ENCODE results near the gene GMDS.
A peak's percentile ranks its signal among the peaks of the same experiment; 100 is the strongest.

GMDS gene

DNA sequence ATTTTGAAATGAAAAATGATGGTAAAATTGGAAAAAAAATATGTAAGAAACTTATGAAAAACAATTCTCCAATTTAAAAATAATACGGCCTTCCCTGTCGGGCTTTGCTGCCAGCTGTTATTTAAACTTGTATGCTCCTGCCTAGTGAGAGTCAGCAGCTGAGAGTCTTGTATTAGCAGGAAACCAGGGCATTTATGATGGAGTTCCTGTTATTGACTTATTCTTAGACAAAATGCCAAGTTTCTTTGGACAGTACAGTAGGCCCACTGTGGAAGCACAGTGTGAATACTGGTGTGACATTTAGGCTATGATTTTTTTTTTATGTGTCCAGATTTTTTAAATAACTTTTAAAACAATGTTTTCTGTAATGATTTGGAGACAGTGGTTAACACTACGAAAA lies 42.1 kb downstream of the GMDS start:
- TF ChIP-seq, protein P1, sequence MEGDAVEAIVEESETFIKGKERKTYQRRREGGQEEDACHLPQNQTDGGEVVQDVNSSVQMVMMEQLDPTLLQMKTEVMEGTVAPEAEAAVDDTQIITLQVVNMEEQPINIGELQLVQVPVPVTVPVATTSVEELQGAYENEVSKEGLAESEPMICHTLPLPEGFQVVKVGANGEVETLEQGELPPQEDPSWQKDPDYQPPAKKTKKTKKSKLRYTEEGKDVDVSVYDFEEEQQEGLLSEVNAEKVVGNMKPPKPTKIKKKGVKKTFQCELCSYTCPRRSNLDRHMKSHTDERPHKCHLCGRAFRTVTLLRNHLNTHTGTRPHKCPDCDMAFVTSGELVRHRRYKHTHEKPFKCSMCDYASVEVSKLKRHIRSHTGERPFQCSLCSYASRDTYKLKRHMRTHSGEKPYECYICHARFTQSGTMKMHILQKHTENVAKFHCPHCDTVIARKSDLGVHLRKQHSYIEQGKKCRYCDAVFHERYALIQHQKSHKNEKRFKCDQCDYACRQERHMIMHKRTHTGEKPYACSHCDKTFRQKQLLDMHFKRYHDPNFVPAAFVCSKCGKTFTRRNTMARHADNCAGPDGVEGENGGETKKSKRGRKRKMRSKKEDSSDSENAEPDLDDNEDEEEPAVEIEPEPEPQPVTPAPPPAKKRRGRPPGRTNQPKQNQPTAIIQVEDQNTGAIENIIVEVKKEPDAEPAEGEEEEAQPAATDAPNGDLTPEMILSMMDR (IDR thresholded peaks at IDR 0.05; ENCODE audit: low read depth, low read length): no peak
- peak in 1 of 2 donors; percentile 36 for DNase-seq (ENCODE audit: low read depth in 2 of 2)
- no peak overlapping the region for H3K4me3 ChIP-seq (replicated peaks in 1 of 2; ENCODE audit: low read depth in 2 of 2, low read length in 2 of 2)

DNA sequence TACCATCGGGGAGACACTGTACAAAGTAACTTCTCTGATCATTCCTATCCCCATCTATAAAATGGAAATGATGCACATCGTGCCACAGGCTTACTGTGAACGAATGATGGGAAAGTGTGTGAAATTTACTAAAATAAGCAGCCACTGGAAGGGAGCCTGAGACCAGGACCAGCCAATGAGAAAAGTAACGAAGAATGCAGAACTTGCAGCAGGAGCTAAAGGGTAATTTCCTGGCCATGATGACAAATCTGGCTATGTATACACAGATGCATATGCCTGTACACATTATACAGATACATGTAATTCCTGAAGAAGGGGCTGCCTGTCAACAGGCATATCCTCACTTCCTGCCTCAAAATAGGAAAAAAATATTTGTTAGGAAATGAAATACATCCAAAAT lies 47.4 kb downstream of the GMDS start:
- TF ChIP-seq, protein P1 (IDR thresholded peaks at IDR 0.05; ENCODE audit: low read depth, low read length): no peak
- no peak for DNase-seq (ENCODE audit: low read depth in 2 of 2)
- no peak overlapping the region for H3K4me3 ChIP-seq (replicated peaks in 1 of 2; ENCODE audit: low read depth in 2 of 2, low read length in 2 of 2)

DNA sequence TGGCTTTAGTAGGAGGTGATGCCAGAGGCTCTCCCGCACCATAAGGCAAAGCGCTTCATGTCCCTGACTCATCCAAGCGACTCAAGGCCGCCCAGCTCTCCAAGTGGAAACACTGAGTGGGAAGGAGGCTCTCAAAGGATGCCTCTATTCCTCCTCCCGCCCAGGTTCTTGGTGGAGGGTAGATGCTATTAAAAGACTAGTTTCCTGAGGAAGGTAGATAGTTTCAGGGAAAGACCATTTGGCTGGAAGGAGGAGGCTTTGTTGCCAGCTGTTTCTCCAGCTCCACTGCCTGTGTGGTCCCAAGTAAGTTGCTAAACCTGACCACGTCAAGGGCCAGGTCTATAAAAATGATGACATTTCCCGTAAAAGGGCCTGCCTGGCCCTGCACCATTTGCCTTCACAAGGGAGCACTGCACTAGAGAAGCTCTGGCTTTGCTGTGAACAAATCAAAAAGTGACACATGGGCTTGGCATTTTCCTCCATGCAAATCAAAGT lies 48.2 kb downstream of the GMDS start:
- TF ChIP-seq, protein P1 (IDR thresholded peaks at IDR 0.05; ENCODE audit: low read depth, low read length): no peak
- H3K4me3 ChIP-seq (replicated peaks in 1 of 2; ENCODE audit: low read depth in 2 of 2, low read length in 2 of 2): no peak overlapping the region
- DNase-seq (ENCODE audit: low read depth in 2 of 2): peak; percentile 57 to 58

DNA sequence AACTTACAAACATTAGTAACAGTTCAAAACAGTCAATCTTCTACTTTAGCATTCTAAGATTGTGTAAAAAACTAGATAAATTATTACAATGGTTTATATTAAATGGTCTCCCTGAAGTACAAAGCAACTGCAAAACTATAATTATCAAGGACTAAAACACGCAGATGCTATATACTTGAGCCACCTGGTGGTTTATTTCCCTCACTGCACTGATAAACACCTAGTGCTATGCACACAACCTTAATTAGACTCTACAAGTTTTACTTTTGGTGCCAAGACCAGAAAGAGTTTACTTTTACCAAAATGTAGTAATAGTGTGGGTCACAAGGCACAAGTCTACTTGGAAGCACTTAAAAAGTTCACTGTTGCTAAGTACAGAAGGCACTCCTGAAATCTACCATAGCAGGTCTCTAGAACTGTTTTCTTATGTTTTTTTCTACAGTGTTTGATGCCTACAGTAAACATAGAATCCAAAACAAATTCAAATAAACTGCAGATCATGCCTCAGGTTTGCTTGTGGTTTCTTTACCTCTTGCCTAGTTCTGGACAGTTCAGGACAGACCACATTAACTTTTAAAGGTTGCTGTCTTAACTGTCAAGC lies 49.2 kb downstream of the GMDS start:
- peak; percentile 74 to 78 for DNase-seq (ENCODE audit: low read depth in 2 of 2)
- TF ChIP-seq, protein P1 (IDR thresholded peaks at IDR 0.05; ENCODE audit: low read depth, low read length): peak; percentile 69
- no peak overlapping the region for H3K4me3 ChIP-seq (replicated peaks in 1 of 2; ENCODE audit: low read depth in 2 of 2, low read length in 2 of 2)

DNA sequence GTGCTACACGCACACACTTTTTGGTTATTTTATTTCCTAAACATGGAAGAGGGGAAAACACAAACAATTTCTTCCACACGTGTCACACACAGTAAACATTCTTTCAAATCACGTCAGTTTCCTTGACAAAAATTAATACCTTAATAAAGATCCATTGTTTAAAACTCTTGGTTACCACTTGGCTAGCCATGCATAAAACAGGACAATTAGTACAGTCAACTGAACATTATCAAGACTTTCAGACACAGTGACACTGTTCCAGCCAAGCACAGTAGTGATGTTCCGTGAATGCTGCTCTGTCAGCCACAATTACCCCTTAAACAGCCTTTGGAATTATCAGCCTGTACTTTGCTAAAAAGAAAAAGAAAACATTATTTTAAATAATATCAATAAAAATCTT lies 50.8 kb downstream of the GMDS start:
- no peak overlapping the region for H3K4me3 ChIP-seq (replicated peaks in 1 of 2; ENCODE audit: low read depth in 2 of 2, low read length in 2 of 2)
- TF ChIP-seq, protein P1 (IDR thresholded peaks at IDR 0.05; ENCODE audit: low read depth, low read length): no peak
- DNase-seq (ENCODE audit: low read depth in 2 of 2): no peak

DNA sequence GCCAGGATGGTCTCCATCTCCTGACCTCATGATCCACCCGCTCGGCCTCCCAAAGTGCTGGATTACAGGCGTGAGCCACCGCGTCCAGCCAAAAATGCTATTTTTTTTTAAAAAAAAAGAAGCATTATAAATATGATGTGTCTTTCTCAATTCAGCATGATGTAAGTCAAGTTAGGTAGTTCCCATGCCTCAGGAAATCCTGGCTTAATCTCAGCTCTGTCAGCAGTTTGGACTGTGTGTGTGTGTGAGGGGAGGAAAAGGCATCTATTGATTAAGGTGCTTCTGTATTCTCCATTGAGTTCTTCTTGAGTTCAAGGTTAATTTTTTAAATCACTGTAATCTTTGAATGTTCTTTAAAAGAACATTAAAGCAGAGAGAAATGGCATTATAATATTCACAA lies 51.5 kb downstream of the GMDS start:
- TF ChIP-seq, protein P1 (IDR thresholded peaks at IDR 0.05; ENCODE audit: low read depth, low read length): no peak
- H3K4me3 ChIP-seq (replicated peaks in 1 of 2; ENCODE audit: low read depth in 2 of 2, low read length in 2 of 2): no peak overlapping the region
- DNase-seq (ENCODE audit: low read depth in 2 of 2): peak; percentile 20 to 31

DNA sequence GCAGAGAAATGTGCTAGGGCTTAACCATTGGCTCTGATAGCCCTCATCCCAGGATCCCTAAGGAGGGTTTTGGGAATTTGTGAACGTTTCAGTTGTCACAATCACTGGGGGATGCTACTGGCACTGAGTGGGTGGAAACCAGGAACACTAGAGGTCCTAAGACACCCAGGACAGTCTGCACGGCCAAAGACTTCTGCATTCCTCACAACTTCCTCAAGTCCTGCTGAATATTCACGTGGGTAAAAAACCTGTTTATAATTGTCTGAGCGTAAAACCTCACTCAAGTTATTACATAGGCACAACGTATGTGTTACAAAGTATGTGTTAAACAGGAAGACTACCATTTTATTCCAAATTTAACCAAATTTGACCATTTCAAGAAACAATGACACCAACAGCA lies 52.4 kb downstream of the GMDS start:
- H3K4me3 ChIP-seq (replicated peaks in 1 of 2; ENCODE audit: low read depth in 2 of 2, low read length in 2 of 2): no peak overlapping the region
- no peak for DNase-seq (ENCODE audit: low read depth in 2 of 2)
- TF ChIP-seq, protein P1 (IDR thresholded peaks at IDR 0.05; ENCODE audit: low read depth, low read length): no peak
